Kidney tubule cell (primary cell): ENCODE results near the gene DOCK2.
"Not testable (repeated sequence)": the region's sequence is repeated elsewhere in the genome, so short reads cannot be mapped to it uniquely, and the experiment has no call there.

Experiments
- DNase-seq: peaks from one replicate; pipeline ENCODE4 v3.0.0-alpha.2; 2018; ENCODE audit warnings: low spot score

Gene DOCK2

GRCh38 chr5:169637549-169638121 is 560 bp downstream of the DOCK2 start:
- DNase-seq: no peak

DNA sequence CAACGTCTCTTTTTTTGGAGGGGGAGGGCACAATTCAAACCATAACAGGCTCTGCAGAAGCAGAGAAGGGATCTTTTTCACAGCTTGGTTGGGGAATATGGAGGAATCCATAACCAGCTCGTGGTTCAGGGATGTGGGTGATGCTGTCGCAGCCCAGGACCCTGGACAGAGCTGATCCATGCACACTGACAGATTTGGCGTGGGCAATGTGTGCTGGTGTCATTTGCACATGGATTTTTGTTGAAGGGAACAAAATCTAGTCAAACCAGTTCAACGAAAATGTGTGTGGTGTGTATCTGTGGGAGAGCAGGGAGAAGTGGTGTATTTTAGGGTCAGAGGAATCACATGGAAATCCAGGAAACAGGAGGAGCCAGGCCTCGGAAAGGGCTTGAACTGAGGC is 4.2 kb downstream of the DOCK2 start:
- peak; percentile 26 for DNase-seq

DNA sequence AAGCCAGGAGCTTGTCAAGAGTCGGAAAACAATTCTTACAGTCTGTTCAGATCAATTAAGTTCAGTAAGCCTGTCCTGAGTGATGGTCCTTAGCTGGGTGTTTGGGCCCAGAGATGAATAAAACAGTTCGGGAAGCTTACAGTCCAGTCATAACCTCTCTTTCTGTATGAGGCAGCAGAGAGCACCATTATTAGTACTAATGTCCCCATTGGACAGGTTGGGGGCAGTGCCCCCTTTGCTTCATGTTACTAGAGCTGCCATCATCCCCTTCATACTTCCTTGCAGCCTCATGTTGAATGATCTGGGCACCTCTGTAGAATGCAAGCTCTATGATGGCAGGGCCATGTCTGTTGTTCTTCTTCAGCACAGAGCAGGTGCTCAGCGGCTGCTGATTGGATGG is 9.8 kb downstream of the DOCK2 start:
- DNase-seq: no peak

- DNase-seq: no peak
Measured at GRCh38 chr5:169647566-169647965, 10.5 kb downstream of the DOCK2 start.

DNA sequence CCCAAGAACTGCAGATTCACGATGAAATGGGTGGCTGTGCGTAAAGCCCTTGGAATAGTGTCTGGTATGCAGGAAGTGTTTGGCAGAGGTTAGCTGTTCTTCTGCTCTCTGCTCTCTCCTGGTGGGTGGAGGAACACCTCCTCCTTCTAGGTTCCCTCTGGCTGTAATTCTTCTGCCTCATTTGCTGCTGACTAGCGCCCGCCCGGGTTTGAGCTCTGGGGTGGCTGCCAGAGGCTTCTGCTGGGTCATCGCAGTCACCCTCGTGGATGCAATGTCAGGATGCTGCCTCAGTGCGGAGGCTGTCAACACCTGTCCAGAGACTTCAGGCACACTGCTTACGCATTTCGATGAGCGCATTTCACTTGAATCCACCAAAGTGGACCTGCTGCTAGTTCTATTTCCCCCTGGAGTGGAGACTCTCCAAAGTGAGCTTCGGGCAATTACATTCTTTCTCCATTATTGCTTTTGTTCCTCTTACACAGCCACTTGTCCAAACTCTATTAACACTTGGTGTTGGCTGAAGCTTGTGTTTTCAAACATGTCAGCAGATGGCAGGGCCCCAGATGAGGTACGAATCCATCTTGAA is 11.7 kb downstream of the DOCK2 start:
- DNase-seq: peak; percentile 45

- no peak for DNase-seq
Measured at GRCh38 chr5:169649486-169649885, 12.4 kb downstream of the DOCK2 start.

- peak; percentile 69 for DNase-seq
Measured at GRCh38 chr5:169650701-169651331, 13.7 kb downstream of the DOCK2 start.

GRCh38 chr5:169651526-169651925 is 14.5 kb downstream of the DOCK2 start:
- no peak for DNase-seq

DNA sequence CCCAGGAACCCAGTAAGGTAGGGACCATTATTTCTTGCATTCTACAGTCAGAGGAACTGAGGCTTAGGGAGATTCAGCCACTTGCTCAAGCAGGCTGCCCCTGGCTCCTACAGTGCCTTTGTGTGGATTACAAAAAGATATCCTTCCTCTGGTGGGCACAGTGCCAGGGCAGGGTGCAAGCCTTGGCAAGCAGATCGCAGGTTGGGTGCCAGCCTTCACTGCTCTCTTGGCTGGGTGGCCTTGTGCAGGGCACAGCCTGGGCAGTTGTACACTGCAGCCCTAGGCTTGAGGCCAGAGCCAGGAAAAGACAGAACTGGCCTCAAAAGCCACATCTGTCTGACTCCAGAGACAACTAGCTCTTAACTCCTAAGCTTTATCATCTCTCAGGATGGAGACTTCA is 15.0 kb downstream of the DOCK2 start:
- no peak for DNase-seq

DNA sequence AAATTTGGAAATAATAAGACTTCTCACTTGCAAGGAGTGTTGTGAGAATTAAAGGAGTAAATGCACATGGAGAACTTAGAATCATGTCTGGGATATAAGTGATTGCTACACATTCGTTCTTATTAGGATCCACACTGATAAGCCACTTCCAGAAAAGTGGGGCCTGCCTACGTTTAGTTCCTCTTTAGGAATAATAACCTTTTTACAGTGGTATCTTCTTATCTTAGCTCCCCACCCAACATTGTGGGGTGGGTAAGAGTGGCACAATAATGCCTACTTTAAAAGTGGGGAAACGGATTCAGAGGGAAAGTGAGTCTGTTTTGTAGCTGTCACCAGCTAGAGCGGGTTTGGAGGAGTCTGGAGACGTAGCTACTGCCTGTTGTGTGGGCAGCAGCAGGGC is 16.0 kb downstream of the DOCK2 start:
- DNase-seq: no peak

- no peak for DNase-seq
Measured at GRCh38 chr5:169655353-169655752, 18.3 kb downstream of the DOCK2 start.

GRCh38 chr5:169656125-169656901 is 19.2 kb downstream of the DOCK2 start:
- DNase-seq: peak; percentile 14

GRCh38 chr5:169657127-169657526 is 20.1 kb downstream of the DOCK2 start:
- DNase-seq: no peak

GRCh38 chr5:169662451-169662850 is 25.4 kb downstream of the DOCK2 start:
- DNase-seq: not testable (repeated sequence)

DNA sequence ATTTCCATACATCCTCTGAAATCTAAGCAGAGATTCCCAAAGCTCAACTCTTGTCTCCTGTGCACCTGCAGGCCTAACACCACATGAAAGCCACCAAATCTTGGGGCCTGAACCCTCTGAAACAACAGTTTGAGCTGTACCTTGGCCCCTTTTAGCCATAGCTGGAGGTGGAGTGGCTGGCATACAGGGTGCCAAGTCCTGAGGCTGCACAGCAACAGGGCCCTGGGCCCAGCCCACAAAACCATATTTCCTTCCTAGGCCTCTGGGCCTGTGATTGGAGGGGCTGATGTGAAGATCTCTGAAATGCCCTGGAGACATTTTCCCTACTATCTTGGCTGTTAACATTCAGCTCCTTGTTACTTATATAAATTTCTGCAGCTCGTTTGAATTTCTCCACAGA is 26.5 kb downstream of the DOCK2 start:
- DNase-seq: no peak

GRCh38 chr5:169666365-169666764 is 29.3 kb downstream of the DOCK2 start:
- DNase-seq: no peak

DNA sequence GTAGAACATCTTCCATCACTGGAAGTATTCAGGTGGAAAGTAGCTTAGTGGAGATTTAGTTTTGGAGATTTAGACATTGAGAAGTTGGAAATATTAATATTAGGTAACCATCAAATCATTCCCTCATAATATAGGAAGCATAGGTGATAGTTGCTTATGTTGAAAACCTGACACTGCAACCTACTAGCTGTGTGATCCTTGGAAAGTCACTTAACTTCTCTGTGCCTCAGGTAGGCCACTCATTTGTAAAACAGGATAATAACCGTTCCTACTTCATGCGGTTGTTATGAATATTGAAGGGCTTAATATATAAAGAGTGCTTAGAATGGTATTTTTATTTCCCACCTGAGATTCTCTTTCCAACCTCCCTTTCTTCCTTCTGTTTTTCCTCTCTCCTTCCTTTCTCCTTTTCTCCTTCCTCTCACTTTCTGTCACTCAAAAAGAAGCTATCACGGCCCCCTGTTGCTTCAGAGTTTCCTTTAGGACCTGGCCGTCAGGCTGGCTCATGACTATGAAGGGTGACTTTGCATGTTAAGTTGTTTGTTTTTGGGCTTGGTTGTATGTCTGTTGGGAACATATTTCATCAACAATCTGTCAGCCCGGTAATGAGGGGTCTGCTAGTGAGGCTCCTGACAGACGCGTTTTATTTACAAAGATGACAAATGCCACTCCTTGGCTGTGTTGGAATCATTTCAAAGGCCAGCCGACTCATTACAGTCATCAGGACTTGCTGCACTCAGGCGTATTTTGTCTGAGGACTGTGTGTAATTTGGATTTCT is 31.0 kb downstream of the DOCK2 start:
- no peak for DNase-seq

- no peak for DNase-seq
Measured at GRCh38 chr5:169668732-169669131, 31.7 kb downstream of the DOCK2 start.

DNA sequence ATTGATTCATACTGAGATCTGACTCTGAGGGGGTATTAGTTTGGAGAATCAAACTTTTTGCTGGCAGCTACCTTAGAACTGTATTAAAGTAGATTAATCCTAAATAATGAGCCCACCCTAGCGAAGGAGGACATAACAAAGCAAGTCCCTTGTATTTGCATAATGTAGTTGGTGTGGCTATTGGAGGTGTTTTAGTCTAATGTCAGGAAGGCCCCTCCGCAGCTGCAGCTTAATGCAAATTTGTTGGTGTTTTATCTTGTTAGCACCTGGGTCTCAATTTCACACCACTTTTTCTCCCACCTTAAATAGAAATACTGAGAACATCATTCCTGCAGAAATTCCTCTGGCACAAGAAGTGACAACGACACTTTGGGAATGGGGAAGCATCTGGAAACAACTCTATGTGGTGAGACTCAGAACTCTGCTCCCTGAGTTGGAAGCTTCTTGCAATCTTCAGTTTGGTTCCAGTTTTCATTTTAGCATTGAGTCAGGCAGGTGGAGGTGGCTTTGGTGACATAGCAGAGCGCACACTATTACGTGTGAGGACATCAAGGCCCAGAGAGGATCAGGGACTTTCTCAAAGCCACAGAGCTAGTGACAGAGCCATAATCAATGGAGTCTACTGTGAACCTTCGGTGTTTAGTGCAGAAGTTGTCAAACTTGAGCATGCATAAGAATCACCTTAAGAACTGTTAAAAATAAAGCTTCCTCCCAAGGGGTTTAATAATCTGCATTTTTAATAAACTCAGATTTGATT is 33.9 kb downstream of the DOCK2 start:
- DNase-seq: no peak

DNA sequence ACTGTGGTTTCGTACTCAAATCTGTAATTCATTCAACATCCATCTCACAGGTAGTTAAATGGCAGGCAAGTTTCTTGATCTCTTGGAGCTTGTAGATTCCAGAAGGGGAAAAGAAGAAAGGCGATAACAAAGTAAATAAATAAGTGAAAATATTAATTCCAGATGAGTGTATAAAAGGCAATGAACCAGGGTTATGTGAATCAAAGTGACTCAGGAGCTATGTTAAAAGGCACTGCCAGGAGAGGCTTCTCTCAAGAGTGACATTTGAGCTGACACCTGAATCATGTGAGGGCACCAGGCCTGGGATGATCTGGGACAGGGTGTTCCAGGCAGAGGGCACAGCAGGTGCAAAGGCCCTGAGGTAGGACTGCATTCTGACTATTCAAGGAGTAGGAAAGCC is 45.0 kb downstream of the DOCK2 start:
- DNase-seq: peak; percentile 9

GRCh38 chr5:169686137-169686536 is 49.1 kb downstream of the DOCK2 start:
- peak; percentile 83 for DNase-seq

- no peak for DNase-seq
Measured at GRCh38 chr5:169688106-169688505, 51.0 kb downstream of the DOCK2 start.
